Activated naive CD8-positive, alpha-beta T cell treated with anti-CD3 and anti-CD28 coated beads for 36 hours (primary cell): ENCODE data around the gene GTPBP4. TPM values are rescaled to one million over a fixed set of nuclear protein-coding genes. Genes with fewer than 3 reads are reported as not detected.
"Not testable (repeated sequence)": the region's sequence is repeated elsewhere in the genome, so short reads cannot be mapped to it uniquely, and the experiment has no call there.

Source experiments
- DNase-seq: peaks from one replicate; pipeline ENCODE4 v3.0.0; 2021
- H3K27ac Mint-ChIP-seq: one replicate; pipeline ENCODE4 v1.8.0; 2022; ENCODE audit warnings: mild to moderate bottlenecking, moderate library complexity, mixed read lengths
- H3K27me3 Mint-ChIP-seq: one replicate; pipeline ENCODE4 v1.8.0; 2022; ENCODE audit warnings: mild to moderate bottlenecking, mixed read lengths
- H3K36me3 Mint-ChIP-seq: one replicate; pipeline ENCODE4 v1.8.0; 2021; ENCODE audit warnings: mild to moderate bottlenecking, mixed read lengths
- H3K4me1 Mint-ChIP-seq: one replicate; pipeline ENCODE4 v1.8.0; 2021; ENCODE audit warnings: mixed read lengths
- H3K4me3 Mint-ChIP-seq: one replicate; pipeline ENCODE4 v1.8.0; 2022; ENCODE audit warnings: mild to moderate bottlenecking, moderate library complexity, mixed read lengths
- H3K9me3 Mint-ChIP-seq: one replicate; pipeline ENCODE4 v1.8.0; 2022; ENCODE audit warnings: mixed read lengths
- total RNA-seq, 2 experiments: library from RNA; stranded (reverse); gene quantifications; one replicate each; pipeline ENCODE4 v1.2.3, GENCODE V29; 2021

GTPBP4 gene
- total RNA-seq, 2 experiments from 2014 or later: 158 to 163 TPM

GRCh38 chr10:1020958-1021357 is 32.7 kb downstream of the GTPBP4 start:
- no peaks in the 10 kb centered on the region for H3K27me3 Mint-ChIP-seq
- no peak overlapping the region for H3K4me3 Mint-ChIP-seq
- no peak for DNase-seq
- H3K36me3 Mint-ChIP-seq: peaks cover 30% of the 10 kb centered on the region
- no peak overlapping the region for H3K27ac Mint-ChIP-seq
- H3K9me3 Mint-ChIP-seq: no peaks in the 10 kb centered on the region
- no peaks in the 10 kb centered on the region for H3K4me1 Mint-ChIP-seq

GRCh38 chr10:1022413-1022812 is 34.2 kb downstream of the GTPBP4 start:
- Mint-ChIP-seq H3K36me3 (peaks cover 24% of the 10 kb centered on the region), H3K4me3 (no peak overlapping the region), H3K9me3 (no peaks in the 10 kb centered on the region), H3K27ac (no peak overlapping the region), H3K27me3 (no peaks in the 10 kb centered on the region), H3K4me1 (no peaks in the 10 kb centered on the region)
- no peak for DNase-seq

GRCh38 chr10:1024103-1024502 is 35.9 kb downstream of the GTPBP4 start:
- no peak overlapping the region for H3K27ac Mint-ChIP-seq
- H3K9me3 Mint-ChIP-seq: no peaks in the 10 kb centered on the region
- H3K27me3 Mint-ChIP-seq: no peaks in the 10 kb centered on the region
- H3K4me1 Mint-ChIP-seq: no peaks in the 10 kb centered on the region
- H3K4me3 Mint-ChIP-seq: no peak overlapping the region
- peaks cover 14% of the 10 kb centered on the region for H3K36me3 Mint-ChIP-seq
- DNase-seq: no peak

GRCh38 chr10:1025683-1026082 is 37.4 kb downstream of the GTPBP4 start, which contains the start of gene IDI2:
Gene IDI2 (minus strand): TSS chr10:1025859. CDS start chr10:1024723, 1,136 bp downstream.
- Mint-ChIP-seq H3K27me3 (no peaks in the 10 kb centered on the region), H3K9me3 (no peaks in the 10 kb centered on the region)

GRCh38 chr10:1026578-1026977 is 38.3 kb downstream of the GTPBP4 start:
- Mint-ChIP-seq H3K9me3 (no peaks in the 10 kb centered on the region), H3K4me1 (no peaks in the 10 kb centered on the region), H3K4me3 (no peak overlapping the region), H3K27ac (no peak overlapping the region), H3K27me3 (no peaks in the 10 kb centered on the region), H3K36me3 (peaks cover 6% of the 10 kb centered on the region)
- no peak for DNase-seq

More at GRCh38 chr10:1025683-1026082, 37.4 kb downstream of the GTPBP4 start, which contains the start of gene IDI2:
- Mint-ChIP-seq H3K4me3 (no peak within 1 kb of the TSS), H3K36me3 (peaks cover 10% of the 10 kb centered on the region), H3K27ac (no peak within 1 kb of the TSS), H3K4me1 (no peaks in the 10 kb centered on the region)
- no peak for DNase-seq

- Mint-ChIP-seq H3K4me1 (no peaks in the 10 kb centered on the region), H3K27me3 (no peaks in the 10 kb centered on the region), H3K4me3 (no peak overlapping the region), H3K36me3 (no peaks in the 10 kb centered on the region), H3K9me3 (no peaks in the 10 kb centered on the region), H3K27ac (no peak overlapping the region)
- DNase-seq: no peak
These were observed 41.6 kb downstream of the GTPBP4 start for GRCh38 chr10:1029838-1030237.

- H3K27me3 Mint-ChIP-seq: no peaks in the 10 kb centered on the region
- peaks cover 5% of the 10 kb centered on the region for H3K36me3 Mint-ChIP-seq
- no peak for DNase-seq
- H3K4me3 Mint-ChIP-seq: no peak overlapping the region
- H3K4me1 Mint-ChIP-seq: no peaks in the 10 kb centered on the region
- no peaks in the 10 kb centered on the region for H3K9me3 Mint-ChIP-seq
- no peak overlapping the region for H3K27ac Mint-ChIP-seq
These were observed 45.4 kb downstream of the GTPBP4 start for GRCh38 chr10:1033601-1034000.

GRCh38 chr10:1034758-1035157 is 46.5 kb downstream of the GTPBP4 start:
- H3K4me1 Mint-ChIP-seq: no peaks in the 10 kb centered on the region
- no peaks in the 10 kb centered on the region for H3K27me3 Mint-ChIP-seq
- H3K36me3 Mint-ChIP-seq: peaks cover 5% of the 10 kb centered on the region
- no peak for DNase-seq
- no peaks in the 10 kb centered on the region for H3K9me3 Mint-ChIP-seq
- no peak overlapping the region for H3K27ac Mint-ChIP-seq
- H3K4me3 Mint-ChIP-seq: no peak overlapping the region

- no peak for DNase-seq
- Mint-ChIP-seq H3K9me3 (no peaks in the 10 kb centered on the region), H3K4me3 (no peak overlapping the region), H3K27me3 (no peaks in the 10 kb centered on the region), H3K4me1 (peaks cover 2% of the 10 kb centered on the region), H3K36me3 (peaks cover 7% of the 10 kb centered on the region), H3K27ac (no peak overlapping the region)
These were observed 47.0 kb downstream of the GTPBP4 start for GRCh38 chr10:1035201-1035600.

GRCh38 chr10:1036341-1036791 is 48.1 kb downstream of the GTPBP4 start:
- Mint-ChIP-seq H3K4me3 (no peak overlapping the region), H3K27me3 (no peaks in the 10 kb centered on the region), H3K36me3 (peaks cover 13% of the 10 kb centered on the region), H3K4me1 (peaks cover 5% of the 10 kb centered on the region), H3K9me3 (no peaks in the 10 kb centered on the region), H3K27ac (no peak overlapping the region)
- DNase-seq: no peak

- Mint-ChIP-seq H3K27me3 (no peaks in the 10 kb centered on the region), H3K27ac (no peak overlapping the region), H3K4me1 (peaks cover 5% of the 10 kb centered on the region), H3K36me3 (peaks cover 13% of the 10 kb centered on the region), H3K9me3 (no peaks in the 10 kb centered on the region), H3K4me3 (no peak overlapping the region)
- DNase-seq: no peak
These were observed 48.9 kb downstream of the GTPBP4 start for GRCh38 chr10:1037098-1037497.

GRCh38 chr10:1038769-1039168 is 50.5 kb downstream of the GTPBP4 start:
- H3K27ac Mint-ChIP-seq, H3K9me3 Mint-ChIP-seq, H3K27me3 Mint-ChIP-seq, H3K4me3 Mint-ChIP-seq, DNase-seq: not testable (repeated sequence)
- Mint-ChIP-seq H3K4me1 (peaks cover 15% of the 10 kb centered on the region), H3K36me3 (peaks cover 23% of the 10 kb centered on the region)

GRCh38 chr10:1040133-1040532 is 51.9 kb downstream of the GTPBP4 start:
- Mint-ChIP-seq H3K4me3 (no peak overlapping the region), H3K27me3 (no peaks in the 10 kb centered on the region), H3K36me3 (peaks cover 35% of the 10 kb centered on the region), H3K27ac (no peak overlapping the region), H3K4me1 (peaks cover 28% of the 10 kb centered on the region), H3K9me3 (no peaks in the 10 kb centered on the region)
- no peak for DNase-seq

GRCh38 chr10:1041514-1041913 is 53.3 kb downstream of the GTPBP4 start:
- H3K4me1 Mint-ChIP-seq: peaks cover 39% of the 10 kb centered on the region
- no peak overlapping the region for H3K27ac Mint-ChIP-seq
- DNase-seq: no peak
- no peaks in the 10 kb centered on the region for H3K27me3 Mint-ChIP-seq
- H3K36me3 Mint-ChIP-seq: peaks cover 46% of the 10 kb centered on the region
- no peak overlapping the region for H3K4me3 Mint-ChIP-seq
- no peaks in the 10 kb centered on the region for H3K9me3 Mint-ChIP-seq

GRCh38 chr10:1043532-1043995 is 55.3 kb downstream of the GTPBP4 start:
- no peaks in the 10 kb centered on the region for H3K27me3 Mint-ChIP-seq
- peak overlapping the region; percentile 90 for H3K27ac Mint-ChIP-seq
- peaks cover 2% of the 10 kb centered on the region for H3K9me3 Mint-ChIP-seq
- peaks cover 52% of the 10 kb centered on the region for H3K36me3 Mint-ChIP-seq
- H3K4me3 Mint-ChIP-seq: peak overlapping the region; percentile 66
- H3K4me1 Mint-ChIP-seq: peaks cover 44% of the 10 kb centered on the region
- no peak for DNase-seq

- Mint-ChIP-seq H3K27me3 (no peaks in the 10 kb centered on the region), H3K27ac (peak overlapping the region; percentile 90), H3K4me1 (peaks cover 44% of the 10 kb centered on the region), H3K36me3 (peaks cover 54% of the 10 kb centered on the region), H3K9me3 (peaks cover 2% of the 10 kb centered on the region), H3K4me3 (peak overlapping the region; percentile 66)
- DNase-seq: no peak
These were observed 55.9 kb downstream of the GTPBP4 start for GRCh38 chr10:1044146-1044545.
